ENCODE results near the gene CCDC192.

GRCh38 chr5:127754259-127754658 is 51.1 kb downstream of the CCDC192 start:
- TF ChIP-seq, protein P1, sequence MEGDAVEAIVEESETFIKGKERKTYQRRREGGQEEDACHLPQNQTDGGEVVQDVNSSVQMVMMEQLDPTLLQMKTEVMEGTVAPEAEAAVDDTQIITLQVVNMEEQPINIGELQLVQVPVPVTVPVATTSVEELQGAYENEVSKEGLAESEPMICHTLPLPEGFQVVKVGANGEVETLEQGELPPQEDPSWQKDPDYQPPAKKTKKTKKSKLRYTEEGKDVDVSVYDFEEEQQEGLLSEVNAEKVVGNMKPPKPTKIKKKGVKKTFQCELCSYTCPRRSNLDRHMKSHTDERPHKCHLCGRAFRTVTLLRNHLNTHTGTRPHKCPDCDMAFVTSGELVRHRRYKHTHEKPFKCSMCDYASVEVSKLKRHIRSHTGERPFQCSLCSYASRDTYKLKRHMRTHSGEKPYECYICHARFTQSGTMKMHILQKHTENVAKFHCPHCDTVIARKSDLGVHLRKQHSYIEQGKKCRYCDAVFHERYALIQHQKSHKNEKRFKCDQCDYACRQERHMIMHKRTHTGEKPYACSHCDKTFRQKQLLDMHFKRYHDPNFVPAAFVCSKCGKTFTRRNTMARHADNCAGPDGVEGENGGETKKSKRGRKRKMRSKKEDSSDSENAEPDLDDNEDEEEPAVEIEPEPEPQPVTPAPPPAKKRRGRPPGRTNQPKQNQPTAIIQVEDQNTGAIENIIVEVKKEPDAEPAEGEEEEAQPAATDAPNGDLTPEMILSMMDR (IDR thresholded peaks at IDR 0.05): no peak
- TF ChIP-seq EZH2 (IDR thresholded peaks at IDR 0.05): no peak
